OCI-LY3 (cell line): ENCODE measurements around the gene CELF5.
"Not testable (repeated sequence)": the region's sequence is repeated elsewhere in the genome, so short reads cannot be mapped to it uniquely, and the experiment has no call there.

ENCODE experiments used
- H2AFZ ChIP-seq: fragments of 200-600, 300-600 bp; shearing (Covaris generic); 2 replicates; pipeline ENCODE4 v1.6.0; 2014; ENCODE audit warnings: antibody characterized with exemption, low read depth, low read length
- H3K27ac ChIP-seq: fragments of 200-600, 300-600 bp; sonication (generic); 2 replicates; pipeline ENCODE4 v1.5.1; 2014; ENCODE audit warnings: mild to moderate bottlenecking, low read length, moderate library complexity, mixed read lengths
- H3K27me3 ChIP-seq: fragments of 200-600, 300-600 bp; sonication (generic); 2 replicates; pipeline ENCODE4 v1.6.1; 2014; ENCODE audit warnings: low read depth, low read length, mixed read lengths
- H3K36me3 ChIP-seq: fragments of 200-600, 300-600 bp; sonication (generic); replicated peaks from 2 replicates; pipeline ENCODE3; 2014; ENCODE audit warnings: low read depth, low read length, mixed read lengths
- H3K4me1 ChIP-seq: fragments of 300-600, 200-600 bp; sonication (generic); 2 replicates; pipeline ENCODE4 v1.6.1; 2014; ENCODE audit warnings: low read length, mixed read lengths
- H3K4me2 ChIP-seq: fragments of 200-600, 300-600 bp; sonication (generic); 2 replicates; pipeline ENCODE4 v1.6.1; 2014; ENCODE audit warnings: low read length, mixed read lengths
- H3K4me3 ChIP-seq: fragments of 300-600, 200-600 bp; sonication (generic); 2 replicates; pipeline ENCODE4 v1.5.1; 2014; ENCODE audit warnings: antibody characterized with exemption, mild to moderate bottlenecking, low read length, moderate library complexity
- H3K79me2 ChIP-seq: fragments of 300-600, 200-600 bp; shearing (Covaris generic); 2 replicates; pipeline ENCODE4 v1.6.1; 2014; ENCODE audit warnings: mild to moderate bottlenecking, low read length, mixed read lengths
- H3K9ac ChIP-seq: fragments of 300-600, 200-600 bp; shearing (Covaris generic); 2 replicates; pipeline ENCODE4 v1.6.0; 2014; ENCODE audit warnings: mild to moderate bottlenecking, low read length, moderate library complexity
- H3K9me3 ChIP-seq: fragments of 200-600, 300-600 bp; shearing (Covaris generic); 2 replicates; pipeline ENCODE4 v1.6.1; 2014; ENCODE audit warnings: low read length, mixed read lengths; ENCODE audit not compliant: insufficient read depth
- H4K20me1 ChIP-seq: fragments of 200-600, 300-600 bp; sonication (generic); 2 replicates; pipeline ENCODE4 v1.6.1; 2016; ENCODE audit warnings: low read length, mixed read lengths; ENCODE audit not compliant: insufficient read depth
- CTCF ChIP-seq: fragments of 200-600, 300-600 bp; sonication (generic); IDR thresholded peaks from 2 replicates; pipeline ENCODE4 v1.5.1; 2014; ENCODE audit warnings: antibody characterized with exemption, low read length, low read depth
- EZH2phosphoT487 ChIP-seq: fragments of 200-600 bp; shearing (Covaris generic); IDR thresholded peaks from 2 replicates; pipeline ENCODE4 v1.6.1; 2018; ENCODE audit warnings: antibody characterized with exemption, mixed run types, low read depth

The CELF5 gene

DNA sequence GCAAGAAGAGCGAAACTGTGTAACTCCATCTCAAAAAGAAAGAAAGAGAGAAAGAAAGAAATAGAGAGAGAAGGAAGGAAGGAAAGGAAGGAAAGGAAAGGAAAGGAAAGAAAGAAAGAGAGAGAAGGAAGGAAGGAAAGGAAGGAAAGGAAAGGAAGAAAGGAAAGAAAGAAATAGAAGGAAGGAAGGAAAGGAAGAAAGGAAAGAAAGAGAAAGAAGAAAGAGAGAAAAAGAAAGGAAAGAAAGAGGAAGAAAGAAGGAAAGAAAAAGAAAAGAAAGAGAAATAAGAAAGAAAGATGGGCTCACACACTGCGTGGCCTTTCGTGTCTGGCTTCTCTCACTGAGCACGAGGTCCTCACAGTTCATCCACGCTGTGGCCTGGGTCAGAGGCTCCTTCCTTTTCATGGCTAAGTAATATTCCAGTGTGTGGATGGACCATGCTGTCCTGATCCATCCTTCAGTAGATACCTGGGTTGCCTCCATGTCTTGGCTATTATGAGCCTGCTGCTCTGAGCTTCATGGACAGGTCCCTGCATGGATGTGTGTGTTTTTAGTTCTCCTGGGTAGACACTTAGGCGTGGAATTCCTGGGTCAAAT is 74.5 kb downstream of the CELF5 start:
- Histone ChIP-seq H3K4me2 (no peak overlapping the region), H3K79me2 (no peaks in the 10 kb centered on the region), H3K27ac (no peak overlapping the region), H3K36me3 (peaks cover 3% of the 10 kb centered on the region), H4K20me1 (no peaks in the 10 kb centered on the region), H3K4me1 (no peaks in the 10 kb centered on the region), H3K9me3 (no peaks in the 10 kb centered on the region), H2AFZ (no peak overlapping the region), H3K4me3 (no peak overlapping the region), H3K9ac (no peak overlapping the region), H3K27me3 (peaks cover 12% of the 10 kb centered on the region; the same call in 1 of the 2 replicates)
- TF ChIP-seq CTCF (no peak), EZH2phosphoT487 (no peak)

- not testable (repeated sequence) for H3K4me1 ChIP-seq, H3K9me3 ChIP-seq, H3K27ac ChIP-seq, H4K20me1 ChIP-seq, H3K79me2 ChIP-seq, H2AFZ ChIP-seq, H3K4me2 ChIP-seq, H3K9ac ChIP-seq, H3K4me3 ChIP-seq, H3K36me3 ChIP-seq
- peaks cover 11% of the 10 kb centered on the region for H3K27me3 ChIP-seq
These were observed 76.1 kb downstream of the CELF5 start for GRCh38 chr19:3300566-3300965.

GRCh38 chr19:3302755-3303154 is 78.3 kb downstream of the CELF5 start:
- Histone ChIP-seq H3K36me3 (peaks cover 3% of the 10 kb centered on the region), H3K79me2 (no peaks in the 10 kb centered on the region), H4K20me1 (peaks cover 3% of the 10 kb centered on the region; the same call in 1 of the 2 replicates)

GRCh38 chr19:3304871-3305423 is 80.5 kb downstream of the CELF5 start:
- no peaks in the 10 kb centered on the region for H3K79me2 ChIP-seq

More at GRCh38 chr19:3302755-3303154, 78.3 kb downstream of the CELF5 start:
- Histone ChIP-seq H3K9me3 (no peaks in the 10 kb centered on the region), H3K27me3 (peaks cover 11% of the 10 kb centered on the region), H3K27ac (no peak overlapping the region), H3K9ac (no peak overlapping the region), H3K4me3 (no peak overlapping the region), H3K4me2 (no peak overlapping the region), H2AFZ (no peak overlapping the region), H3K4me1 (0 out of 2 replicates have a peak, but pooled peaks cover 2% of the 10 kb centered on the region)
- TF ChIP-seq CTCF (peak; percentile 11; the same call in 1 of the 2 replicates), EZH2phosphoT487 (no peak)

More at GRCh38 chr19:3304871-3305423, 80.5 kb downstream of the CELF5 start:
- H2AFZ ChIP-seq = no peak overlapping the region
- peaks cover 3% of the 10 kb centered on the region for H3K36me3 ChIP-seq
- H3K27me3 ChIP-seq = peaks cover 11% of the 10 kb centered on the region
- H4K20me1 ChIP-seq = peaks cover 3% of the 10 kb centered on the region; the same call in 1 of the 2 replicates
- H3K27ac ChIP-seq = no peak overlapping the region
- H3K4me2 ChIP-seq = peak overlapping the region; percentile 40
- H3K9ac ChIP-seq = no peak overlapping the region; the same call in 1 of the 2 replicates
- 0 out of 2 replicates have a peak, but pooled peaks cover 2% of the 10 kb centered on the region for H3K4me1 ChIP-seq
- H3K4me3 ChIP-seq = peak overlapping the region; percentile 38
- no peaks in the 10 kb centered on the region for H3K9me3 ChIP-seq
- TF ChIP-seq CTCF (peak; percentile 80), EZH2phosphoT487 (no peak)
